ENCODE results near the gene HIBCH. TPM values are rescaled to one million over a fixed set of nuclear protein-coding genes. Genes with fewer than 3 reads are reported as not detected.

The HIBCH gene
- total and polyA plus RNA-seq, 2 of the 4 experiments (the other 2 are of a cell fraction), result 8.8 to 11.9 TPM

- Histone ChIP-seq H2AFZ (replicated peaks; ENCODE audit: low read length, poor library complexity) (no peak overlapping the region), H2AK9ac (replicated peaks; ENCODE audit: low read depth, low read length, poor library complexity) (no peak overlapping the region), H3K23ac (ENCODE audit: low read depth, low read length) (no peak overlapping the region), H4K20me1 (ENCODE audit: insufficient read depth, low read length) (no peaks in the 10 kb centered on the region), H2BK120ac (ENCODE audit: low read depth, low read length) (no peak overlapping the region), H3K18ac (ENCODE audit: low read depth, low read length) (no peak overlapping the region), H4K91ac (ENCODE audit: insufficient read depth, low read depth, low read length) (no peak overlapping the region), H4K5ac (ENCODE audit: low read depth, low read length) (no peak overlapping the region), H2BK20ac (ENCODE audit: low read depth, low read length) (no peak overlapping the region), H3K27ac (ENCODE audit: insufficient read depth, low read length) (no peak overlapping the region), H3K4me3 (ENCODE audit: insufficient read depth, low read depth, low read length) (no peak overlapping the region), H2AK5ac (ENCODE audit: low read depth, low read length) (no peak overlapping the region), H2BK15ac (ENCODE audit: low read depth, low read length) (no peak overlapping the region), H3K27me3 (ENCODE audit: control insufficient read depth, insufficient read depth, low read length) (no peaks in the 10 kb centered on the region), H3K9me1 (ENCODE audit: insufficient read depth, low read length) (0 out of 2 replicates have a peak, but pooled peaks cover 7% of the 10 kb centered on the region), H3K9ac (ENCODE audit: low read depth, low read length) (no peak overlapping the region), H3K14ac (replicated peaks; ENCODE audit: low read depth, low read length) (no peak overlapping the region), H3K79me1 (ENCODE audit: low read depth in 1 of 2, low read length in 2 of 2) (peaks cover 9 to 10% of the 10 kb centered on the region in 2 experiments; a peak in 3 of 4 replicates), H4K8ac (ENCODE audit: low read depth in 2 of 2, low read length in 2 of 2) (no peak overlapping the region), H3K9me3 (ENCODE audit: control insufficient read depth, insufficient read depth, low read length) (no peaks in the 10 kb centered on the region), H3K4me1 (ENCODE audit: control insufficient read depth, insufficient read depth, low read length) (peaks cover 10% of the 10 kb centered on the region), H3K36me3 (ENCODE audit: control insufficient read depth, insufficient read depth, low read length) (peaks cover 8% of the 10 kb centered on the region), H3K4ac (ENCODE audit: low read depth, low read length) (no peak overlapping the region), H3K4me2 (ENCODE audit: low read depth, low read length) (no peak overlapping the region), H3K56ac (ENCODE audit: extremely low read depth, insufficient read depth, low read length) (no peak overlapping the region), H2BK5ac (ENCODE audit: low read depth, low read length, poor library complexity, severe bottlenecking) (no peak overlapping the region)
- ATAC-seq (ENCODE audit: low read depth) (no peak), DNase-seq (no peak)
- TF ChIP-seq RCOR1 (IDR thresholded peaks at IDR 0.05; ENCODE audit: insufficient replicate concordance, low read length), result no peak
- no peak for TF ChIP-seq CHD1 (IDR thresholded peaks at IDR 0.05; ENCODE audit: low read depth, low read length)
- no peak for TF ChIP-seq MXI1 (IDR thresholded peaks at IDR 0.05; ENCODE audit: borderline replicate concordance, low read depth, low read length)
- TF ChIP-seq MAFK (IDR thresholded peaks at IDR 0.05; ENCODE audit: low read depth, low read length), result no peak
- TF ChIP-seq MAZ (IDR thresholded peaks at IDR 0.05; ENCODE audit: borderline replicate concordance, low read depth, low read length), result no peak
- TF ChIP-seq RFX5 (IDR thresholded peaks at IDR 0.05; ENCODE audit: low read depth, low read length), result no peak
- TF ChIP-seq CEBPB (IDR thresholded peaks at IDR 0.05; ENCODE audit: low read depth, low read length), result no peak
- TF ChIP-seq, protein P1, sequence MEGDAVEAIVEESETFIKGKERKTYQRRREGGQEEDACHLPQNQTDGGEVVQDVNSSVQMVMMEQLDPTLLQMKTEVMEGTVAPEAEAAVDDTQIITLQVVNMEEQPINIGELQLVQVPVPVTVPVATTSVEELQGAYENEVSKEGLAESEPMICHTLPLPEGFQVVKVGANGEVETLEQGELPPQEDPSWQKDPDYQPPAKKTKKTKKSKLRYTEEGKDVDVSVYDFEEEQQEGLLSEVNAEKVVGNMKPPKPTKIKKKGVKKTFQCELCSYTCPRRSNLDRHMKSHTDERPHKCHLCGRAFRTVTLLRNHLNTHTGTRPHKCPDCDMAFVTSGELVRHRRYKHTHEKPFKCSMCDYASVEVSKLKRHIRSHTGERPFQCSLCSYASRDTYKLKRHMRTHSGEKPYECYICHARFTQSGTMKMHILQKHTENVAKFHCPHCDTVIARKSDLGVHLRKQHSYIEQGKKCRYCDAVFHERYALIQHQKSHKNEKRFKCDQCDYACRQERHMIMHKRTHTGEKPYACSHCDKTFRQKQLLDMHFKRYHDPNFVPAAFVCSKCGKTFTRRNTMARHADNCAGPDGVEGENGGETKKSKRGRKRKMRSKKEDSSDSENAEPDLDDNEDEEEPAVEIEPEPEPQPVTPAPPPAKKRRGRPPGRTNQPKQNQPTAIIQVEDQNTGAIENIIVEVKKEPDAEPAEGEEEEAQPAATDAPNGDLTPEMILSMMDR (conservative IDR thresholded peaks at IDR 0.05; ENCODE audit: low read depth, low read length), result no peak
- TF ChIP-seq, protein P2, sequence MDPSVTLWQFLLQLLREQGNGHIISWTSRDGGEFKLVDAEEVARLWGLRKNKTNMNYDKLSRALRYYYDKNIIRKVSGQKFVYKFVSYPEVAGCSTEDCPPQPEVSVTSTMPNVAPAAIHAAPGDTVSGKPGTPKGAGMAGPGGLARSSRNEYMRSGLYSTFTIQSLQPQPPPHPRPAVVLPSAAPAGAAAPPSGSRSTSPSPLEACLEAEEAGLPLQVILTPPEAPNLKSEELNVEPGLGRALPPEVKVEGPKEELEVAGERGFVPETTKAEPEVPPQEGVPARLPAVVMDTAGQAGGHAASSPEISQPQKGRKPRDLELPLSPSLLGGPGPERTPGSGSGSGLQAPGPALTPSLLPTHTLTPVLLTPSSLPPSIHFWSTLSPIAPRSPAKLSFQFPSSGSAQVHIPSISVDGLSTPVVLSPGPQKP (IDR thresholded peaks at IDR 0.05; ENCODE audit: borderline replicate concordance, low read depth, low read length), result no peak
- POLR2A ChIA-PET (ENCODE audit: unreplicated experiment), result no interaction called here
- intact Hi-C loops (cut with micrococcal nuclease) (no loop called here), dilution Hi-C loops (cut with HindIII; ENCODE audit: low sequenced_read_pairs, unreplicated experiment) (no loop called here), in situ Hi-C loops (cut with MboI; ENCODE audit: low sequenced_read_pairs) (no loop called here)
- no TSS peak for BruUV-seq (replicated peaks)
- CTCF ChIA-PET, result no interaction called here
- WGBS, 2 experiments (ENCODE audit: extremely low coverage in 2 of 2, insufficient read length in 1 of 2), result no CpG with 5 or more reads among the region's 1 CpG
Observed at GRCh38 chr2:190362894-190363293, 43.3 kb upstream of the HIBCH start.
